ENCODE measurements around the gene TMTC1. TPM values are rescaled to one million over a fixed set of nuclear protein-coding genes. Genes with fewer than 3 reads are reported as not detected.

The TMTC1 gene
- total RNA-seq, 1 experiment from 2014 or later: 0.17 TPM

DNA sequence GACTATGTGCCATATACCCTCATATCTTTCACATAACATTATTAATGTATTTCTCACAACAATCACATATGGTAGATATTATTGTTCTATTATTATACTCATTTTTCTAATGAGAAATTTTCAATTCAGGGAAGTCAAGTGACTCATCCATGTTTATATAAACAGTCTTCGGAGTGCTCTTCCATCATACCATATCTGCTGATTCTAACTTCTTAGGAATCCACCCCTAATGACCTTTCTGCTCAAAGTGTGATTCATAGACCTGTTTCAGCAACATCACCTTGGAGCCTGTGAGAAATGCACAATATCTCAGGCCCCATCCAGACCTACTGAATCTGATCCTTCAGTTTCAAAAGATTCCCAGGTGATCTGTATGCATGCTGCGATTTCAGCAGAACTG is 246.4 kb downstream of the TMTC1 start:
- CTCF ChIA-PET: no interaction called here
- TF ChIP-seq, protein P1, sequence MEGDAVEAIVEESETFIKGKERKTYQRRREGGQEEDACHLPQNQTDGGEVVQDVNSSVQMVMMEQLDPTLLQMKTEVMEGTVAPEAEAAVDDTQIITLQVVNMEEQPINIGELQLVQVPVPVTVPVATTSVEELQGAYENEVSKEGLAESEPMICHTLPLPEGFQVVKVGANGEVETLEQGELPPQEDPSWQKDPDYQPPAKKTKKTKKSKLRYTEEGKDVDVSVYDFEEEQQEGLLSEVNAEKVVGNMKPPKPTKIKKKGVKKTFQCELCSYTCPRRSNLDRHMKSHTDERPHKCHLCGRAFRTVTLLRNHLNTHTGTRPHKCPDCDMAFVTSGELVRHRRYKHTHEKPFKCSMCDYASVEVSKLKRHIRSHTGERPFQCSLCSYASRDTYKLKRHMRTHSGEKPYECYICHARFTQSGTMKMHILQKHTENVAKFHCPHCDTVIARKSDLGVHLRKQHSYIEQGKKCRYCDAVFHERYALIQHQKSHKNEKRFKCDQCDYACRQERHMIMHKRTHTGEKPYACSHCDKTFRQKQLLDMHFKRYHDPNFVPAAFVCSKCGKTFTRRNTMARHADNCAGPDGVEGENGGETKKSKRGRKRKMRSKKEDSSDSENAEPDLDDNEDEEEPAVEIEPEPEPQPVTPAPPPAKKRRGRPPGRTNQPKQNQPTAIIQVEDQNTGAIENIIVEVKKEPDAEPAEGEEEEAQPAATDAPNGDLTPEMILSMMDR (IDR thresholded peaks at IDR 0.05; ENCODE audit: unreplicated experiment): no peak
- no peaks in the 10 kb centered on the region for H3K9me3 Mint-ChIP-seq (ENCODE audit: low read depth, unreplicated experiment)
- intact Hi-C loops (cut with micrococcal nuclease; ENCODE audit: unreplicated experiment): no loop called here
- DNase-seq: no peak
- H3K4me1 Mint-ChIP-seq (ENCODE audit: low read depth, unreplicated experiment): no peaks in the 10 kb centered on the region
- no peaks in the 10 kb centered on the region for H3K36me3 Mint-ChIP-seq (ENCODE audit: insufficient read depth, unreplicated experiment)
- H3K27me3 Mint-ChIP-seq (ENCODE audit: unreplicated experiment): peaks cover 36% of the 10 kb centered on the region
- BruUV-seq (replicated peaks): no TSS peak
- no peak overlapping the region for H3K4me3 Mint-ChIP-seq (ENCODE audit: low read depth, unreplicated experiment)
- no peak overlapping the region for H3K27ac Mint-ChIP-seq (ENCODE audit: unreplicated experiment)

DNA sequence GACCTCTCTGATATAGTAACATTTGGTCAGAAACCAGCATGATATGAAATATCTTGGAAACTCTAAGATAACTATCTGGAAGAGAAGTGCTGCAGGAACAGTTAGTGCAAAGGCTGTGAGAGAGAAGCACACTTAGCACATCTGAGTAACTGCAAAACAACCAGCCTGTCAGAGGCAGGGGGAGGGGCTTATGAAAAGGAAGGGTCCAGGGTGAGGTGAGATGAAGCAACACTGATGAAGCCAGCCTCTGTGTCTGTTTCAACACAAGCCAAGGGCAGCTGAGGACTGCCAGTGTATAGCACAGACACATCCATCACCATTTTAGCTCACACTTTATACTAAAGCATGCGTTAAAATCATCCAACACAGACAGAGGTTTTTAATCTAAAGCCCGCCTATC is 248.8 kb downstream of the TMTC1 start:
- BruUV-seq (replicated peaks): no TSS peak
- Mint-ChIP-seq H3K4me3 (ENCODE audit: low read depth, unreplicated experiment) (no peak overlapping the region), H3K27ac (ENCODE audit: unreplicated experiment) (no peak overlapping the region), H3K27me3 (ENCODE audit: unreplicated experiment) (peaks cover 55% of the 10 kb centered on the region), H3K36me3 (ENCODE audit: insufficient read depth, unreplicated experiment) (no peaks in the 10 kb centered on the region), H3K4me1 (ENCODE audit: low read depth, unreplicated experiment) (no peaks in the 10 kb centered on the region), H3K9me3 (ENCODE audit: low read depth, unreplicated experiment) (no peaks in the 10 kb centered on the region)
- intact Hi-C loops (cut with micrococcal nuclease; ENCODE audit: unreplicated experiment): no loop called here
- CTCF ChIA-PET: interaction anchor here (0.6 kb wide), 1 partner anchor 14 kb away, joined by 3 read pairs; no protein-coding TSS in a partner anchor
- TF ChIP-seq, protein P1 (IDR thresholded peaks at IDR 0.05; ENCODE audit: unreplicated experiment): no peak
- DNase-seq: no peak

GRCh38 chr12:29533815-29534489 is 249.8 kb downstream of the TMTC1 start:
- CTCF ChIA-PET: no interaction called here
- no peak overlapping the region for H3K27ac Mint-ChIP-seq (ENCODE audit: unreplicated experiment)
- BruUV-seq (replicated peaks): no TSS peak
- no peak for DNase-seq
- H3K4me1 Mint-ChIP-seq (ENCODE audit: low read depth, unreplicated experiment): no peaks in the 10 kb centered on the region
- intact Hi-C loops (cut with micrococcal nuclease; ENCODE audit: unreplicated experiment): no loop called here
- H3K4me3 Mint-ChIP-seq (ENCODE audit: low read depth, unreplicated experiment): no peak overlapping the region
- H3K27me3 Mint-ChIP-seq (ENCODE audit: unreplicated experiment): peaks cover 56% of the 10 kb centered on the region
- TF ChIP-seq, protein P1 (IDR thresholded peaks at IDR 0.05; ENCODE audit: unreplicated experiment): no peak
- no peaks in the 10 kb centered on the region for H3K36me3 Mint-ChIP-seq (ENCODE audit: insufficient read depth, unreplicated experiment)
- no peaks in the 10 kb centered on the region for H3K9me3 Mint-ChIP-seq (ENCODE audit: low read depth, unreplicated experiment)

DNA sequence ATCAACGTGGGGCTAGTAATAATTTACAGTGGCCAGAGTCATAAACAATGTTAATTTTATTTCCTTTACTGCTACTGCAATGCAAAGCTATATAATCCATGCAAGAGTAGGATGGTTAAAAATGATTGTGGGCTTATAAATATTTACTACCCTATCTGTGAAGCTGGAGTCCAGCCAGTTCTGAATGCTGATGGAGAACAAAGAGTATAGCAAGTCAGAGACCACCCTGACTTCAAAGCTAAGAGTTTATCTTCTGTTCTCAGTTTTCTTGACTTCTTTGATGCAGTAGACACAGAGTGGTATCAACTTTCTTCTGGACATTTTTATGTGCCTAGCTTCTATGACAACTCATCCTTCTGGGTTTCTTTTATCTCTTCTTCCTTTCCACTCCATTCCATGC is 252.3 kb downstream of the TMTC1 start:
- H3K4me3 Mint-ChIP-seq (ENCODE audit: low read depth, unreplicated experiment): no peak overlapping the region
- H3K27me3 Mint-ChIP-seq (ENCODE audit: unreplicated experiment): peaks cover 56% of the 10 kb centered on the region
- CTCF ChIA-PET: no interaction called here
- no peaks in the 10 kb centered on the region for H3K36me3 Mint-ChIP-seq (ENCODE audit: insufficient read depth, unreplicated experiment)
- no peaks in the 10 kb centered on the region for H3K9me3 Mint-ChIP-seq (ENCODE audit: low read depth, unreplicated experiment)
- intact Hi-C loops (cut with micrococcal nuclease; ENCODE audit: unreplicated experiment): no loop called here
- TF ChIP-seq, protein P1 (IDR thresholded peaks at IDR 0.05; ENCODE audit: unreplicated experiment): no peak
- H3K4me1 Mint-ChIP-seq (ENCODE audit: low read depth, unreplicated experiment): no peaks in the 10 kb centered on the region
- DNase-seq: no peak
- BruUV-seq (replicated peaks): no TSS peak
- H3K27ac Mint-ChIP-seq (ENCODE audit: unreplicated experiment): no peak overlapping the region

Measured in Calu3 (cell line).